OCI-LY1 (cell line): ENCODE data around the gene HES1.

Experiments used
- EZH2 ChIP-seq: fragments of 200-600 bp; sonication (generic), shearing (Covaris generic); IDR thresholded peaks from 2 replicates; pipeline ENCODE4 v1.8.0; 2017; ENCODE audit warnings: borderline replicate concordance, mixed run types, mild to moderate bottlenecking, antibody characterized with exemption, low read length, moderate library complexity, mixed read lengths
- TF ChIP-seq, protein P1 (sequence below): fragments of 200-600 bp; sonication (generic), shearing (Covaris generic); IDR thresholded peaks from 2 replicates; pipeline ENCODE4 v1.5.1; 2017; ENCODE audit warnings: mild to moderate bottlenecking, antibody characterized with exemption, low read length, moderate library complexity, mixed read lengths

- TF ChIP-seq, protein P1, sequence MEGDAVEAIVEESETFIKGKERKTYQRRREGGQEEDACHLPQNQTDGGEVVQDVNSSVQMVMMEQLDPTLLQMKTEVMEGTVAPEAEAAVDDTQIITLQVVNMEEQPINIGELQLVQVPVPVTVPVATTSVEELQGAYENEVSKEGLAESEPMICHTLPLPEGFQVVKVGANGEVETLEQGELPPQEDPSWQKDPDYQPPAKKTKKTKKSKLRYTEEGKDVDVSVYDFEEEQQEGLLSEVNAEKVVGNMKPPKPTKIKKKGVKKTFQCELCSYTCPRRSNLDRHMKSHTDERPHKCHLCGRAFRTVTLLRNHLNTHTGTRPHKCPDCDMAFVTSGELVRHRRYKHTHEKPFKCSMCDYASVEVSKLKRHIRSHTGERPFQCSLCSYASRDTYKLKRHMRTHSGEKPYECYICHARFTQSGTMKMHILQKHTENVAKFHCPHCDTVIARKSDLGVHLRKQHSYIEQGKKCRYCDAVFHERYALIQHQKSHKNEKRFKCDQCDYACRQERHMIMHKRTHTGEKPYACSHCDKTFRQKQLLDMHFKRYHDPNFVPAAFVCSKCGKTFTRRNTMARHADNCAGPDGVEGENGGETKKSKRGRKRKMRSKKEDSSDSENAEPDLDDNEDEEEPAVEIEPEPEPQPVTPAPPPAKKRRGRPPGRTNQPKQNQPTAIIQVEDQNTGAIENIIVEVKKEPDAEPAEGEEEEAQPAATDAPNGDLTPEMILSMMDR: no peak
- no peak for TF ChIP-seq EZH2
Observed at GRCh38 chr3:194089357-194090177, 46.4 kb upstream of the HES1 start.
